ENCODE results near the gene BMP8A.
"Not testable (repeated sequence)": the region's sequence is repeated elsewhere in the genome, so short reads cannot be mapped to it uniquely, and the experiment has no call there.

BMP8A gene

DNA sequence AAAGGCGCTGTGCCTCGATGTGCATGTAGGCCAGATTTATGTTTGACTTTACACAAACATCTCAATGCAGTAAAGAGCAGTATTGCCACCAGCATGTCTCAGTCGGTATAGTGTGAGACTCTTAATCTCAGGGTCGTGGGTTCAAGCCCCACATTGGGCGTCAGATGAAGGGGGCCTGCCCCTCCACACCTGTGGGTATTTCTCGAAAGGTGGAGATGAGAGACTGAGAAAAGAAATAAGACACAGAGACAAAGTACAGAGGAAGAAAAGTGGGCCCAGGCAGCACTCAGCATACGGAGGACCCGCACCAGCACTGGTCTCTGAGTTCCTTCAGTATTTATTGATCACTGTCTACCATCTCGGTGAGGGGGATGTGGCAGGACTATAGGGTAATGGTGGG lies 13.0 kb downstream of the BMP8A start:
- not testable (repeated sequence) for DNase-seq (ENCODE audit: low read depth in 1 of 2, low spot score in 1 of 2)

- no peak for DNase-seq (ENCODE audit: low read depth in 1 of 2, low spot score in 1 of 2)
Measured at GRCh38 chr1:39505289-39505688, 13.9 kb downstream of the BMP8A start.

GRCh38 chr1:39507230-39507928 lies 15.9 kb downstream of the BMP8A start:
- no peak for DNase-seq (ENCODE audit: low read depth in 1 of 2, low spot score in 1 of 2)

DNA sequence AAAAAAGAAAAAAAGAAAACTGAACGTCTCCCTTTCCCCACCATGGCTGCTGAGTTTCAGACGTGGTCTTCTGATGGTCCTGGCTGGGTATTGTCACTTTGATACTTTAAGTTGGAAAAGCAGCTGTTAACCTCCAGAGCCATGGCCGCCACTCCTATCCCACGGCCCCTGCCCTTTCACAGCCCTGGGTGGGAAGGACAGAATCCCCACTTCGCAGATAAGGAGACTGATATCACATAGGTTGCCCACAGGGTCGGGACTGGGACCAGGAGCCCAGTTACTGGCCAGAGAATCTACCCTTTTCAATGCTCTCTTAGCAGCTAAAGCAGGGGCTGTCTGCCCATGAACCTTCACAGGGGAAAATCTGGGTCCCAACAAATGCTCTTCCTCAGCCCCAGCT lies 16.8 kb downstream of the BMP8A start:
- no peak for DNase-seq (ENCODE audit: low read depth in 1 of 2, low spot score in 1 of 2)

- DNase-seq (ENCODE audit: low read depth in 1 of 2, low spot score in 1 of 2) = no peak
Measured at GRCh38 chr1:39508857-39509305, 17.4 kb downstream of the BMP8A start.

DNA sequence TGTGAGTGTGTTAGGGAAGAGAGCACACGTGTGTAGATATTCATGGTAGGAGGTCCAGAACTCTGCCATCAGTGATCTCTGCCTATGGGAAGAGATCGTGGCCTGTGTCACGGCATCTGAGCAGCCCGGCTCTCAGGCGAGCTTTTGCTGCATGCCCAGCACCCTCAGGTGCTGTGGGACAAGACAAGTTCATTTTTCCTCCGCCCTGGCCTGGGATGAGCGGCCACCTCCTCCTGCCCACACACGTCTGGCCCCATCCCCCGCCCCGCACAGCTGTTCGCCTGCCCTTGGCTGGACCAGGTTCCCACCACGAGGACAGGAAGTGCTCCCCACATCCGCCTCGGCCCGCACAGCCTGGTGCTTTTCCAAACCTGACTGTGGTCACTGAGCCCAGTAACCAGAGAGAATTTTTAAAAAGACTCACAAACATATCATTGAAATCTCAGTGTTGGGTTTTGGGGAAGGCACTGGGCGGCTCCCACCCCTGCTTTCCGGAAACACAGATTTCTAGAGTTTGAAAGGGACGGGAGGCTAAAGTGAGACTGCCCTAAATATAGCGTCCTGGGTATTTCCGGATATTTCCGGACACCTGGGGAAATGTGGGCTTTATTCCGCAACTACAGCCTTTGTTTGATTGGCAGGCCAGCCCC lies 18.0 kb downstream of the BMP8A start:
- no peak for DNase-seq (ENCODE audit: low read depth in 1 of 2, low spot score in 1 of 2)

DNA sequence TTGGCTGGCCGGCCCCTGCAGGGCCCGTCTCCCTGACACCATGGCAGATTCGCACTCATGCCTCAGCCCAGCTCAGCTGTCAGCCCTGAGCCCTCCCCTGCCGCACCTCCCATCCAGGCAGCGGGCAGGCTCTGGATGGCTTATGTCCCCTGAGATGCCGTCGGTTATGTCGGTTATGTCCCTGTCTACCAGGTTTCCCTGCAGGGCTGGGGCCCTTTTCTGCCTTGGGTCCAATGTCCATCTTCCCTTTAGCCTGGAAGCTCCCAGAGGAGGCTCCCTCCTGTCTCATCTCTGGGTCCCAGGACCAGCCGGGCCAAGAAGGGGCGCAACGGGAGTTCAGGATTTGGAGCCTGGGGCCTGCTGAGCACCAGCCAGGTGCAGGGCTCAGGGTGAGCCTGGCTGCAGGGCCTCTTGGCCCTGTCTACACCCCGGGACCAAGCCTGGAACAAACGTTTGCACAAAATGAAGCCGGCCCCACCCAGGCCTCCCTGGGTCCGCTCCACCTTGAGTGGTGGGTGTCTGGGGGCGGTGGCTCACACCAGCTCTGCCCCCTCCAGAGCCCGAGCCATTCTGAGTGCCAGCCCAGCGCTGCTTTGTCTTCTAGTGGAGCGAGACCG lies 19.2 kb downstream of the BMP8A start:
- not testable (repeated sequence) for DNase-seq (ENCODE audit: low read depth in 1 of 2, low spot score in 1 of 2)

DNA sequence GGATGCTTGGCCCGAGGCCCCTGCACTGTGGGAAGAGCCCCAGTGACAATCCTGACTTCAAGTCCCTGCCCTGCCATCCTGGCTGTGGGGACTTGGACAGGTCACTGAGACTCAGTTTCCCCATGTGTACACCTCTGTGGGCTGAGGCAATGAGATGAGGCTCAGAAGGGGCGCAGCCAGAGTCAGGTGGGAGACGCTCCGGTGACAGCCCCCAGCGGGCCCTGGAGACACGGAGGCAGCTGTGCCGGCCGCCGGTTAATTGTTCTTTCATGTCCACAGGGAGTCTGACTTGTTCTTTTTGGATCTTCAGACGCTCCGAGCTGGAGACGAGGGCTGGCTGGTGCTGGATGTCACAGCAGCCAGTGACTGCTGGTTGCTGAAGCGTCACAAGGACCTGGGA lies 20.0 kb downstream of the BMP8A start:
- not testable (repeated sequence) for DNase-seq (ENCODE audit: low read depth in 1 of 2, low spot score in 1 of 2)

GRCh38 chr1:39512234-39512847 lies 20.9 kb downstream of the BMP8A start:
- DNase-seq (ENCODE audit: low read depth in 1 of 2, low spot score in 1 of 2) = not testable (repeated sequence)

DNA sequence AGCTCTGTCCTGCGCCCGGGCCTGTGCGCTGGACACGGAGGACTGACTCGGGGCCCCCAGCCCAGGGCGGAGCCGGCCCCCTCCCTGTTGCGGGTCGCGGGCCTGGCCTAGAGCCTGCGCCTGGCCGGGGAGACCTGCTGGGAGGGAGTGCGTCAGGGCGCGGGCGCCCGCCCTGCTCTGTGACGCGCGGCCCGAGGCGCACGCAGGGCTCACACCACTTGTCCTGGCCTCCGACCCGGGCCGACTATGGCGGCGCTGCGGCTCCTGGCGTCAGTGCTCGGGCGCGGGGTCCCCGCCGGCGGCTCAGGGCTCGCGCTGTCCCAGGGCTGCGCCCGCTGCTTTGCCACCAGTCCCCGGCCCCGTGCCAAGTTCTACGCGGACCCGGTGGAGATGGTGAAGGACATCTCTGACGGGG lies 23.3 kb downstream of the BMP8A start:
- DNase-seq (ENCODE audit: low read depth in 1 of 2, low spot score in 1 of 2) = not testable (repeated sequence)

DNA sequence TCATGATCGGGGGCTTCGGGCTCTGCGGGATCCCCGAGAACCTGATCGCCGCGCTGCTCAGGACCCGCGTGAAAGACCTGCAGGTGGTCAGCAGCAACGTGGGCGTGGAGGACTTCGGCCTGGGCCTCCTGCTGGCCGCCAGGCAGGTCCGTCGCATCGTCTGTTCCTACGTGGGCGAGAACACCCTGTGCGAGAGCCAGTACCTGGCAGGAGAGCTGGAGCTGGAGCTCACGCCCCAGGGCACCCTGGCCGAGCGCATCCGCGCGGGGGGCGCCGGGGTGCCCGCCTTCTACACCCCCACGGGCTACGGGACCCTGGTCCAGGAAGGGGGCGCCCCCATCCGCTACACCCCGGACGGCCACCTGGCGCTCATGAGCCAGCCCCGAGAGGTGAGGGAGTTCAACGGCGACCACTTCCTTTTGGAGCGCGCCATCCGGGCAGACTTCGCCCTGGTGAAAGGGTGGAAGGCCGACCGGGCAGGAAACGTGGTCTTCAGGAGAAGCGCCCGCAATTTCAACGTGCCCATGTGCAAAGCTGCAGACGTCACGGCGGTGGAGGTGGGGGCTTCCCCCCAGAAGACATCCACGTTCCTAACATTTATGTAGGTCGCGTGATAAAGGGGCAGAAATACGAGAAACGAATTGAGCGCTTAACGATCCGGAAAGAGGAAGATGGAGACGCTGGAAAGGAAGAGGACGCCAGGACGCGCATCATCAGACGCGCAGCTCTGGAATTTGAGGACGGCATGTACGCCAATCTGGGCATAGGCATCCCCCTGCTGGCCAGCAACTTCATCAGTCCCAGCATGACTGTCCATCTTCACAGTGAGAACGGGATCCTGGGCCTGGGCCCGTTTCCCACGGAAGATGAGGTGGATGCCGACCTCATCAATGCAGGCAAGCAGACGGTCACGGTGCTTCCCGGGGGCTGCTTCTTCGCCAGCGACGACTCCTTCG lies 24.0 kb downstream of the BMP8A start:
- DNase-seq (ENCODE audit: low read depth in 1 of 2, low spot score in 1 of 2) = not testable (repeated sequence)

DNA sequence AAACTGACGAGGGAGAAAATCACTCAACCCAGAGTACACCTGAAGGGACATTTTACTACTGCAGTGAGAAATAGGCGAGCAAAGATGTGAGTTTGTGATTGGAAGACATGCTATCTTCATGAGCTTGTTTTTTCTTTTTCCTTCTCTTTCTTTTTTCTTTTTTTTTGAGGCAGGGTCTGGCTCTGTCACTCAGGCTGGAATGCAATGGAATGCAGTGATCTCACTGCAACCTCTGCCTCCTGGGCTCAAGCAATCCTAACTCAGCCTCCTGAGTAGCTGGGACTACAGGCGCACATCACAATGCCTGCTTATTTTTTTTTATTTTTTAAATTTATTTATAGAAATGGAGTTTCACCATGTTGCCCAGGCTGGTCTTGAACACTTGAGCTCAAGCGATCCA lies 25.4 kb downstream of the BMP8A start:
- not testable (repeated sequence) for DNase-seq (ENCODE audit: low read depth in 1 of 2, low spot score in 1 of 2)

- not testable (repeated sequence) for DNase-seq (ENCODE audit: low read depth in 1 of 2, low spot score in 1 of 2)
Measured at GRCh38 chr1:39517936-39518335, 26.5 kb downstream of the BMP8A start.

GRCh38 chr1:39519376-39519775 lies 27.9 kb downstream of the BMP8A start:
- not testable (repeated sequence) for DNase-seq (ENCODE audit: low read depth in 1 of 2, low spot score in 1 of 2)

DNA sequence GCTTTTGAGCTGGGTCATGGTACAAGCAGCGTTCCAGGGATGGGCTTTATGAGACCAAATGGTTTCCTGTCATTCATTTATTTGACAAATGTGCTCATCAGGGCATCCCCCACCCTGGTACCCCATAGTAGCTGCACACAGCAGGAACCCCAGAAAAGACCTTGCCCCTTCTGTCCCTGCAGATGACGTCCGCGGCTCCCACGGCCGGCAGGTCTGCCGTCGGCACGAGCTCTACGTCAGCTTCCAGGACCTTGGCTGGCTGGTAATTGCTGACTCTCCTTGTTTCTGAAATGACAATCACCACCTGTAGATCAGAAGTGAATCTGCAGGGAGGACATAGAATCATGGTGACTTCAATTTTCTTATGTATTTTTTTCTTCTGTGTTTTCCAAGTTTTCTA lies 30.8 kb downstream of the BMP8A start:
- DNase-seq (ENCODE audit: low read depth in 1 of 2, low spot score in 1 of 2) = not testable (repeated sequence)

DNA sequence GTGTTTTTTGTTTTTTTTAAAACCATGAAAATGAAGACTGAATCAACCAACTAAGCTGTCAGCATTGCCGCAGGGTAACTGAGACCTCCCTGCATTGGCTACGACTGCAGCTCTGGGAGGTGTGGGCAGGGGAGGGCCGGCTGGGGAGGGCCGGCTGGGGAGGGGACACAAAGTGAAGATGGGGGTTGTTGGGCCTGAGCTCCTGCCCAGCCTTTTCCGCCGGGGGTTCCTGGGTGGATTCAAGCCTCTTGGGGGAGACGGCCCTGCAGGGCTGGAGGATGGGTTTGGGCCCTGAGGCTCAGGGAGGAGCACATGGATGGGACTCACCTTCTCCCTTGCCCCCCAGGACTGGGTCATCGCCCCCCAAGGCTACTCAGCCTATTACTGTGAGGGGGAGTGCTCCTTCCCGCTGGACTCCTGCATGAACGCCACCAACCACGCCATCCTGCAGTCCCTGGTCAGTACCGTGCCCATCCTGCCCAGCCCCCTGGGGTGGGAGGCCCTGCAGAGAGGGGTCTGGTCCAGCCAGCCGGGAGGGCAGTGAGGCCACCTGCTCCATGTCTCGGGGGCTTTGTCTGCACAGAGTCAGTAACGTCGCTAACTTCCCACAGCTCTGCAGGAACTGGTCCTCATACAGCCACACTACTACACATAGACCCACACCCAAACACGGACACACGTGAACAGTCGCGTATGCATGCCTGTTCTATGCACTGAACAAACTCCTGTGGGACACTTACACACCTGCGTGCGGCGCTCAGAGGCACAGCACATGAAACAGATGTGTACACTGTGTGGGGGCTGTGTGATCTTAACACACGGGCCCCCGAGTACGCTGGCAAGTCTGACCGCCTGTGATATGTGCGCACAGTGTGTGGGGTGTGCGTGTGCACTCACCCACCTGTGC lies 31.5 kb downstream of the BMP8A start:
- no peak for DNase-seq (ENCODE audit: low read depth in 1 of 2, low spot score in 1 of 2)

GRCh38 chr1:39524171-39524570 lies 32.7 kb downstream of the BMP8A start:
- DNase-seq (ENCODE audit: low read depth in 1 of 2, low spot score in 1 of 2) = no peak

DNA sequence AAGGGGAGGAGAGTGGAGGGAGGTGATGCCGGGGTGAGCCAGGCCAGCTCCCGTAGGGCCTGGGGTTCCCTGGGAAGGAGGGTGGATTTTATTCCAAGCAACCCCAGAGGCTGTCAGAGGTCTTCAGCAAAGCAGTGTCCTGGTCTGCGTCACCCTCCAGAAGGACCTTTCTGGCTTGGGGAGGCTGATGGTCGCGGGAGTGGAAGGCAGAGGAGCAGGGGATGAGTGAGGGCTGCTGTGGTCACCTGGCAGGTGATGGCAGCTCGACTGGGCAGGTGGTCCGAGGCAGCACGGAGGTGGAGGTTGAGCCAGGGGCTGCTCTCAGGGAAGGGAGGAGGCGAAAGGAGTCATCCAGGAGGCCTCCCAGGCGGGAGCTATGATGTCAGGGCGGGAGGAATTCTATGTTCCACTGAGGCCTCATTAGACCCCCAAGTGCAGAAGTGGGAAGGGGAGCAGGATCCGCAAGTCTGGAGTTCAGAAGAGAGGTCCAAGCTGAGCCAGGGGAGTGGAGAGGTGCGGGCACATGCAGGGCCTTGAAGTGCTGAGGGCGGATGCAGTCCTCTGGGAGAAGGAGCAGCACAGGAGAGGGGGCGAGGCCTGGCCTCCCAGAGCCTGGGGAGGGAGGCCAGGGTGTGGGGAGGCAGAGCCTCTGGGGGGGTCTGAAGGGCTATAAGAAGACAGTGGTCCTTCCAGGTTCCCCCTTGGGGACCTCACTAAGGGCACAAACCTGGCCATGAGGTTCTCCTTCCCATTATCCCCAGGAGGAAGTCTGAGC lies 33.3 kb downstream of the BMP8A start:
- no peak for DNase-seq (ENCODE audit: low read depth in 1 of 2, low spot score in 1 of 2)

Measured in stimulated activated CD4-positive, alpha-beta T cell treated with anti-CD3 and anti-CD28 coated beads, Interleukin-15, amount 100 ng/mL, for 1 hour (primary cell).